Activated CD8-positive, alpha-beta T cell treated with anti-CD3 and anti-CD28 coated beads for 36 hours (primary cell): ENCODE measurements around the gene KDM2B. TPM values are rescaled to one million over a fixed set of nuclear protein-coding genes. Genes with fewer than 3 reads are reported as not detected.

ENCODE experiments used
- ATAC-seq: fragments of 200-7000 bp; cut with Tn5 transposase; one replicate; pipeline ENCODE4 v1.10.0; 2021; ENCODE audit warnings: mild to moderate bottlenecking, moderate library complexity
- CTCF ChIA-PET: fragments of 350-600 bp; sonication (Branson Sonifier 250); formaldehyde crosslinking; loops from one replicate; lab custom pipeline; 2021; ENCODE audit warnings: antibody characterized with exemption; lab: Charles Lee
- POLR2A ChIA-PET: fragments of 350-600 bp; sonication (Branson Sonifier 250); formaldehyde crosslinking; loops from one replicate; lab custom pipeline; 2021; ENCODE audit warnings: antibody characterized with exemption; lab: Charles Lee
- DNase-seq: peaks from one replicate; pipeline ENCODE4 v3.0.0-alpha.2; 2020
- H3K27ac Mint-ChIP-seq: one replicate; pipeline ENCODE4 v1.8.0; 2021; ENCODE audit warnings: mild to moderate bottlenecking, mixed read lengths
- H3K27me3 Mint-ChIP-seq: one replicate; pipeline ENCODE4 v1.8.0; 2021; ENCODE audit warnings: mixed read lengths
- H3K36me3 Mint-ChIP-seq: one replicate; pipeline ENCODE4 v1.8.0; 2021; ENCODE audit warnings: low read depth, mixed read lengths
- H3K4me1 Mint-ChIP-seq: one replicate; pipeline ENCODE4 v1.8.0; 2021; ENCODE audit warnings: low read depth, mixed read lengths
- H3K4me3 Mint-ChIP-seq: one replicate; pipeline ENCODE4 v1.8.0; 2021; ENCODE audit warnings: mild to moderate bottlenecking, moderate library complexity, mixed read lengths
- H3K9me3 Mint-ChIP-seq: one replicate; pipeline ENCODE4 v1.8.0; 2021; ENCODE audit warnings: mixed read lengths
- intact Hi-C: fragments of 100-400 bp; cut with micrococcal nuclease; formaldehyde crosslinking; loops from one replicate; pipeline ENCODE4 v1.10.0; 2022
- total RNA-seq, 2 experiments: library from RNA; stranded (reverse); gene quantifications; one replicate each; pipeline ENCODE4 v1.2.3, GENCODE V29; 2021
- TF ChIP-seq, protein P1 (sequence below): fragments of 200-600 bp; IDR thresholded peaks from one replicate; pipeline ENCODE4 v1.8.0; 2022; ENCODE audit warnings: antibody characterized with exemption, mild to moderate bottlenecking

Gene KDM2B
- total RNA-seq, 2 experiments from 2014 or later: 61.0 to 61.7 TPM

DNA sequence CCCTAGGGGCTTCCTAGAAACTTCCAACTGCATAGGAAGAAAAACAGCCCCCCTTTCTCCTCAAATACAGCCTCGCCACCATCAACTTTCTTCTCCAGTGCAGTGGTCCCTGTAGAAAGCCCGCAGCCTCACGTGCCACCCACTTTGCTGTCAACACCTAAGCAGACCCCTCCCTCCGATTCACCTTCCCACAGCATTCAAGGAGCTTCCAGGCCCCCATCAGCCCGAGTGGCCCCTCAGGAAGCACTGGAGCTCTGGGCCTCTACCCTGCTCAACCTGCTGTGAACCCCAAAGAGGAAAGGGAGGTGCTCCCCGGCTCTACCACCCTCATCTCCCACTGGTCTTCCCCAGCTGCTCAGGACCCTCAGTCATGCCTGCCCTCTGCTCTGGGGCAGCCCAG is 125.9 kb downstream of the KDM2B start:
- H3K27me3 Mint-ChIP-seq: no peaks in the 10 kb centered on the region
- no peak overlapping the region for H3K27ac Mint-ChIP-seq

GRCh38 chr12:121453629-121454028 is 127.2 kb downstream of the KDM2B start:
- no peak overlapping the region for H3K27ac Mint-ChIP-seq
- H3K9me3 Mint-ChIP-seq: no peaks in the 10 kb centered on the region
- H3K4me3 Mint-ChIP-seq: no peak overlapping the region
- DNase-seq: no peak
- H3K36me3 Mint-ChIP-seq: peaks cover 23% of the 10 kb centered on the region
- TF ChIP-seq, protein P1, sequence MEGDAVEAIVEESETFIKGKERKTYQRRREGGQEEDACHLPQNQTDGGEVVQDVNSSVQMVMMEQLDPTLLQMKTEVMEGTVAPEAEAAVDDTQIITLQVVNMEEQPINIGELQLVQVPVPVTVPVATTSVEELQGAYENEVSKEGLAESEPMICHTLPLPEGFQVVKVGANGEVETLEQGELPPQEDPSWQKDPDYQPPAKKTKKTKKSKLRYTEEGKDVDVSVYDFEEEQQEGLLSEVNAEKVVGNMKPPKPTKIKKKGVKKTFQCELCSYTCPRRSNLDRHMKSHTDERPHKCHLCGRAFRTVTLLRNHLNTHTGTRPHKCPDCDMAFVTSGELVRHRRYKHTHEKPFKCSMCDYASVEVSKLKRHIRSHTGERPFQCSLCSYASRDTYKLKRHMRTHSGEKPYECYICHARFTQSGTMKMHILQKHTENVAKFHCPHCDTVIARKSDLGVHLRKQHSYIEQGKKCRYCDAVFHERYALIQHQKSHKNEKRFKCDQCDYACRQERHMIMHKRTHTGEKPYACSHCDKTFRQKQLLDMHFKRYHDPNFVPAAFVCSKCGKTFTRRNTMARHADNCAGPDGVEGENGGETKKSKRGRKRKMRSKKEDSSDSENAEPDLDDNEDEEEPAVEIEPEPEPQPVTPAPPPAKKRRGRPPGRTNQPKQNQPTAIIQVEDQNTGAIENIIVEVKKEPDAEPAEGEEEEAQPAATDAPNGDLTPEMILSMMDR: no peak
- peaks cover 37% of the 10 kb centered on the region for H3K4me1 Mint-ChIP-seq
- CTCF ChIA-PET: interaction anchor here (2.9 kb wide), 1 partner anchor 11 kb away, joined by 16 read pairs; no protein-coding TSS in a partner anchor
- H3K27me3 Mint-ChIP-seq: no peaks in the 10 kb centered on the region
- intact Hi-C loops: no loop called here
- ATAC-seq: no peak
- POLR2A ChIA-PET: no interaction called here

More for the DNA sequence above, 125.9 kb downstream of the KDM2B start:
- peaks cover 41% of the 10 kb centered on the region for H3K4me1 Mint-ChIP-seq
- TF ChIP-seq, protein P1: no peak
- ATAC-seq: no peak
- H3K4me3 Mint-ChIP-seq: no peak overlapping the region
- H3K9me3 Mint-ChIP-seq: no peaks in the 10 kb centered on the region
- no peak for DNase-seq
- POLR2A ChIA-PET: interaction anchor here (1.1 kb wide), 1 partner anchor 11 kb away, joined by 5 read pairs; no protein-coding TSS in a partner anchor
- intact Hi-C loops: no loop called here
- H3K36me3 Mint-ChIP-seq: peaks cover 18% of the 10 kb centered on the region
- CTCF ChIA-PET: interaction anchor here (0.8 to 2.9 kb wide), 2 partner anchors 12 to 228 kb away, joined by 3 to 16 read pairs; no protein-coding TSS in a partner anchor

DNA sequence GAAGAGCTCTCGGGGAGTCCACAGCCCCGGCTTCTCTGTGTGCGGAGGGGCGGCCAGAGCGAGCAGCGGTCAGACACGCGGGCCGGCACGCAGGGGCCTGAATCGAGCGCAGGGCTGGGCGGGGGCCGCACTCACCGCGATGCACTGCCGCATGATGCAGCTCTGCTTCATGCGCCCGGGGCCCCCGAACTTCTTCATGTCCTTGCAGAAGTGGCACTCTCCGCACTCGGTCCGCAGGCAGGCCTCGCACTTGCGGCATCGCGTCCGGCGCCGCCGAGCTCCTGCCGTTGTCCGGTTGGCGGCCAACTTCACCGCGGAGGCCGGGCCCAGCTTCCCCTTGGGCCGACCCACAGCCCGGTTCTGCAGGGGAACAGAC is 127.8 kb downstream of the KDM2B start:
- Mint-ChIP-seq H3K36me3 (peaks cover 22% of the 10 kb centered on the region), H3K27me3 (no peaks in the 10 kb centered on the region), H3K9me3 (no peaks in the 10 kb centered on the region), H3K27ac (no peak overlapping the region), H3K4me3 (no peak overlapping the region), H3K4me1 (peaks cover 37% of the 10 kb centered on the region)
- CTCF ChIA-PET: interaction anchor here (1.3 kb wide), 1 partner anchor 9 kb away, joined by 4 read pairs; no protein-coding TSS in a partner anchor
- no peak for ATAC-seq
- intact Hi-C loops: no loop called here
- DNase-seq: no peak
- TF ChIP-seq, protein P1: no peak
- POLR2A ChIA-PET: no interaction called here

- DNase-seq (no peak), ATAC-seq (no peak)
- Mint-ChIP-seq H3K27ac (no peak overlapping the region), H3K27me3 (no peaks in the 10 kb centered on the region), H3K36me3 (peaks cover 17% of the 10 kb centered on the region), H3K9me3 (no peaks in the 10 kb centered on the region), H3K4me3 (no peak overlapping the region), H3K4me1 (peaks cover 32% of the 10 kb centered on the region)
- ChIA-PET POLR2A (interaction anchor here (0.6 kb wide), 1 partner anchor 16 kb away, joined by 3 read pairs; no protein-coding TSS in a partner anchor), CTCF (interaction anchor here (1.3 to 1.4 kb wide), 2 partner anchors 9 to 117 kb away, joined by 4 read pairs; no protein-coding TSS in a partner anchor)
- intact Hi-C loops: no loop called here
- TF ChIP-seq, protein P1: no peak
Measured at GRCh38 chr12:121452340-121452984, 128.4 kb downstream of the KDM2B start.

DNA sequence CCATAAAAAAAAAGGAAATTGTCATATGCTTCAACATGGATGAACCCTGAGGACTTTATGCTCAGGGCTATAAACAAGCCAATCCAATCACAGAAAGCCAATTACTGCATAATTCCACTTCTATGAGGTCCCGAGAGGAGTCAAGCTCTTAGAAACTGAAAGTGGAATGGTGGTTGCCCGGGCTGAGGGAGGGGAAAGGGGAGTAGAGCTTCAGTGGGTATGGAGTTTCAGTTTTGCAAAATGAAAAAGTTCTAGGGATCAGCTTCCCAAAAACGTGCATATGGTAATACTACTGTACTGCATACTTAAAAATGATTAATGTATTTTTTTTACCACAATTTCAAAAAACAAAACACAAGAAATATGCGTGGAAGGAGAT is 128.9 kb downstream of the KDM2B start:
- H3K27me3 Mint-ChIP-seq: no peaks in the 10 kb centered on the region
- no peak overlapping the region for H3K4me3 Mint-ChIP-seq
- intact Hi-C loops: no loop called here
- H3K4me1 Mint-ChIP-seq: peaks cover 29% of the 10 kb centered on the region
- peaks cover 15% of the 10 kb centered on the region for H3K36me3 Mint-ChIP-seq
- POLR2A ChIA-PET: interaction anchor here (0.6 kb wide), 1 partner anchor 17 kb away, joined by 3 read pairs; no protein-coding TSS in a partner anchor
- ATAC-seq: peak; percentile 30
- H3K27ac Mint-ChIP-seq: peak overlapping the region; percentile 3
- CTCF ChIA-PET: interaction anchor here (1.3 to 1.4 kb wide), 2 partner anchors 8 to 117 kb away, joined by 4 read pairs; no protein-coding TSS in a partner anchor
- no peaks in the 10 kb centered on the region for H3K9me3 Mint-ChIP-seq
- no peak for DNase-seq
- TF ChIP-seq, protein P1: no peak
